ENCODE data around the gene CTDP1. TPM values are rescaled to one million over a fixed set of nuclear protein-coding genes. Genes with fewer than 3 reads are reported as not detected.
"Not testable (repeated sequence)": the region's sequence is repeated elsewhere in the genome, so short reads cannot be mapped to it uniquely, and the experiment has no call there.

CTDP1 gene
- total RNA-seq, 2 experiments from 2014 or later, result 69.0 to 79.6 TPM

DNA sequence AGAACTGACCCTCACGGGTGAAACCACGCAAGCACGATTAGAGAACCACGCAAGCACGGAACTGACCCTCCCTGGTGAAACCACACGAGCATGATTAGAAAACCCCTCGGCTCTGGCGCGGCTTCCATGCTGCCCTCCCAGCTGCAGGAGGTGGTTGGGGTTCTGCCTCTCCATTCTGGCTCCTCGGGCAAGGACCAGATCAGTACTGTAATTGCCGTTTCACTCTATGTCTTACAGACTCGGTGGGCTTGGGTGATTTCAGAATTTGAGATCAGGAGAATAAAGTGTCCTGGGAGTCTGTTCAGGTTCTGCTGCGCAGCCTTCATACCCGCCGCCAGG lies 59.8 kb downstream of the CTDP1 start:
- Histone ChIP-seq H3K9me3 (ENCODE audit: control insufficient read depth in 1 of 2, insufficient read depth in 1 of 2, low read length in 2 of 2) (peaks cover 0 to 23% of the 10 kb centered on the region in 2 experiments), H3K36me3 (ENCODE audit: insufficient read depth, low read length) (peaks cover 75% of the 10 kb centered on the region), H3K4me1 (ENCODE audit: insufficient read depth, low read length) (no peaks in the 10 kb centered on the region), H3K27me3 (ENCODE audit: control insufficient read depth in 1 of 2, insufficient read depth in 2 of 2, low read length in 2 of 2) (no peaks in the 10 kb centered on the region), H3K27ac (ENCODE audit: low read depth in 1 of 2, low read length in 2 of 2) (no peak overlapping the region), H3K4me3 (ENCODE audit: low read length) (no peak overlapping the region)
- Mint-ChIP-seq H3K4me1 (ENCODE audit: low read depth) (no peaks in the 10 kb centered on the region), H3K36me3 (ENCODE audit: low read depth) (peaks cover 90% of the 10 kb centered on the region), H3K27me3 (no peaks in the 10 kb centered on the region), H3K27ac (no peak overlapping the region), H3K9me3 (peaks cover under 1% of the 10 kb centered on the region), H3K4me3 (no peak overlapping the region)
- intact Hi-C loops (cut with DNase I, micrococcal nuclease), result no loop called here
- ChIA-PET POLR2A (no interaction called here), CTCF (no interaction called here)
- TF ChIP-seq CTCF (IDR thresholded peaks at IDR 0.05), result no peak
- ATAC-seq (ENCODE audit: poor library complexity) (no peak), DNase-seq (no peak)

DNA sequence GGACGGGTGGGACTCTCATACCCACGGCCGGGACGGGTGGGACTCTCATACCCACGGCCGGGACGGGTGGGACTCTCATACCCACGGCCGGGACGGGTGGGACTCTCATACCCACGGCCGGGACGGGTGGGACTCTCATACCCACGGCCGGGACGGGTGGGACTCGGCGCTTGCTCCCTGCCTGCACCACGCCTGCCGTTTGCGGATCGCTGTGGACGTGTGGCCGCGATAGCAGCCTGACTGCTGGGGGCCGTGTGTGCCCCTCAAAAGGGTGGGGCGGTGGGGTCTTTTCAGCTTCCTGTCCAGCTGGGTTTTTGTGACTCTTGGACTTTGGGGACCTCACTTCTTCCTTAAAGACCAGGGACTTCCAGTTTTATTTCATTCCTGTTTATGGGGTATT lies 60.4 kb downstream of the CTDP1 start:
- H3K27me3 Mint-ChIP-seq; H3K4me1 ChIP-seq (ENCODE audit: insufficient read depth, low read length); H3K27ac Mint-ChIP-seq; H3K27ac ChIP-seq (ENCODE audit: low read depth in 1 of 2, low read length in 2 of 2); DNase-seq; CTCF ChIA-PET; H3K4me1 Mint-ChIP-seq (ENCODE audit: low read depth); POLR2A ChIA-PET; H3K27me3 ChIP-seq (ENCODE audit: control insufficient read depth in 1 of 2, insufficient read depth in 2 of 2, low read length in 2 of 2); H3K9me3 Mint-ChIP-seq; intact Hi-C loops (cut with DNase I, micrococcal nuclease); ATAC-seq (ENCODE audit: poor library complexity); H3K4me3 Mint-ChIP-seq; H3K4me3 ChIP-seq (ENCODE audit: low read length): not testable (repeated sequence)
- Histone ChIP-seq H3K36me3 (ENCODE audit: insufficient read depth, low read length) (peaks cover 70% of the 10 kb centered on the region), H3K9me3 (ENCODE audit: control insufficient read depth in 1 of 2, insufficient read depth in 1 of 2, low read length in 2 of 2) (peaks cover 0 to 26% of the 10 kb centered on the region in 2 experiments)
- peaks cover 89% of the 10 kb centered on the region for H3K36me3 Mint-ChIP-seq (ENCODE audit: low read depth)

- no peak overlapping the region for H3K4me3 ChIP-seq (ENCODE audit: low read length)
- DNase-seq (no peak), ATAC-seq (ENCODE audit: poor library complexity) (no peak)
- Mint-ChIP-seq H3K27ac (peak overlapping the region; percentile 30), H3K27me3 (no peaks in the 10 kb centered on the region), H3K4me1 (ENCODE audit: low read depth) (no peaks in the 10 kb centered on the region), H3K36me3 (ENCODE audit: low read depth) (peaks cover 85% of the 10 kb centered on the region), H3K9me3 (peaks cover 2% of the 10 kb centered on the region), H3K4me3 (no peak overlapping the region)
- H3K27ac ChIP-seq (ENCODE audit: low read depth in 1 of 2, low read length in 2 of 2), result no peak overlapping the region
- peaks cover 0 to 24% of the 10 kb centered on the region in 2 experiments for H3K9me3 ChIP-seq (ENCODE audit: control insufficient read depth in 1 of 2, insufficient read depth in 1 of 2, low read length in 2 of 2)
- ChIA-PET POLR2A (no interaction called here), CTCF (no interaction called here)
- no peaks in the 10 kb centered on the region for H3K4me1 ChIP-seq (ENCODE audit: insufficient read depth, low read length)
- H3K27me3 ChIP-seq (ENCODE audit: control insufficient read depth in 1 of 2, insufficient read depth in 2 of 2, low read length in 2 of 2), result no peaks in the 10 kb centered on the region
- no peak for TF ChIP-seq CTCF (IDR thresholded peaks at IDR 0.05)
- H3K36me3 ChIP-seq (ENCODE audit: insufficient read depth, low read length), result peaks cover 63% of the 10 kb centered on the region
- intact Hi-C loops (cut with DNase I, micrococcal nuclease), result no loop called here
Observed at GRCh38 chr18:79740521-79741361, 61.1 kb downstream of the CTDP1 start.

- no peaks in the 10 kb centered on the region for H3K27me3 ChIP-seq (ENCODE audit: control insufficient read depth in 1 of 2, insufficient read depth in 2 of 2, low read length in 2 of 2)
- Mint-ChIP-seq H3K36me3 (ENCODE audit: low read depth) (peaks cover 82% of the 10 kb centered on the region), H3K27ac (peak overlapping the region; percentile 30), H3K4me1 (ENCODE audit: low read depth) (no peaks in the 10 kb centered on the region), H3K27me3 (no peaks in the 10 kb centered on the region), H3K4me3 (no peak overlapping the region), H3K9me3 (peaks cover 2% of the 10 kb centered on the region)
- ChIA-PET POLR2A (no interaction called here), CTCF (no interaction called here)
- ATAC-seq (ENCODE audit: poor library complexity), result no peak
- no peaks in the 10 kb centered on the region for H3K4me1 ChIP-seq (ENCODE audit: insufficient read depth, low read length)
- intact Hi-C loops (cut with DNase I, micrococcal nuclease), result no loop called here
- no peak overlapping the region for H3K27ac ChIP-seq (ENCODE audit: low read depth in 1 of 2, low read length in 2 of 2)
- no peak for DNase-seq
- TF ChIP-seq CTCF (IDR thresholded peaks at IDR 0.05), result no peak
- no peak overlapping the region for H3K4me3 ChIP-seq (ENCODE audit: low read length)
- peaks cover 57% of the 10 kb centered on the region for H3K36me3 ChIP-seq (ENCODE audit: insufficient read depth, low read length)
- H3K9me3 ChIP-seq (ENCODE audit: control insufficient read depth in 1 of 2, insufficient read depth in 1 of 2, low read length in 2 of 2), result peaks cover 0 to 20% of the 10 kb centered on the region in 2 experiments
Observed at GRCh38 chr18:79741362-79741700, 61.7 kb downstream of the CTDP1 start.
